DND-41 (cell line): ENCODE data around the gene NPAS2.

Experiments used
- ATAC-seq: fragments of 200-7000 bp; cut with Tn5 transposase; 3 replicates; pipeline ENCODE4 v1.9.1; 2021; ENCODE audit warnings: low read depth; ENCODE audit not compliant: insufficient read depth
- DNase-seq: peaks from one replicate; pipeline ENCODE4 v3.0.0-alpha.2; 2020
- H2AFZ ChIP-seq: 2 replicates; pipeline ENCODE4 v1.6.0; 2012; ENCODE audit warnings: low read depth, low read length
- H3K27ac ChIP-seq: 2 replicates; pipeline ENCODE4 v1.5.1; 2012; ENCODE audit warnings: low read length, inconsistent platforms
- H3K27me3 ChIP-seq: fragments of 200-600 bp; sonication (generic); 2 replicates; pipeline ENCODE4 v1.6.0; 2012; ENCODE audit warnings: low read length, mild to moderate bottlenecking, inconsistent platforms; ENCODE audit not compliant: insufficient read depth, poor library complexity
- H3K36me3 ChIP-seq: 2 replicates; pipeline ENCODE4 v1.5.1; 2012; ENCODE audit warnings: low read length, inconsistent platforms; ENCODE audit not compliant: insufficient read depth
- H3K4me1 ChIP-seq: 2 replicates; pipeline ENCODE4 v1.5.1; 2012; ENCODE audit warnings: mild to moderate bottlenecking, low read length; ENCODE audit not compliant: insufficient read depth
- H3K4me2 ChIP-seq: 2 replicates; pipeline ENCODE4 v1.6.0; 2012; ENCODE audit warnings: mild to moderate bottlenecking, moderate library complexity, low read length, inconsistent platforms; ENCODE audit not compliant: insufficient read depth
- H3K4me3 ChIP-seq, 2 experiments: fragments of 200-600 bp in 1 of 2; shearing (Covaris generic) in 1 of 2; 2 replicates each; pipeline ENCODE4 v1.5.1; 2012 to 2016; ENCODE audit warnings: inconsistent platforms in 2 of 2, low read length in 2 of 2, mild to moderate bottlenecking in 2 of 2, low read depth in 1 of 2, moderate library complexity in 1 of 2
- H3K79me2 ChIP-seq: 2 replicates; pipeline ENCODE4 v1.6.0; 2012; ENCODE audit warnings: low read length, inconsistent platforms; ENCODE audit not compliant: insufficient read depth
- H3K9ac ChIP-seq: 2 replicates; pipeline ENCODE4 v1.6.0; 2012; ENCODE audit warnings: low read depth, mild to moderate bottlenecking, inconsistent platforms, low read length, moderate library complexity
- H3K9me3 ChIP-seq: 2 replicates; pipeline ENCODE4 v1.5.1; 2012; ENCODE audit warnings: low read length, moderate library complexity, mild to moderate bottlenecking, inconsistent platforms; ENCODE audit not compliant: insufficient read depth, severe bottlenecking
- H4K20me1 ChIP-seq: 2 replicates; pipeline ENCODE4 v1.6.0; 2012; ENCODE audit warnings: low read length; ENCODE audit not compliant: insufficient read depth
- EZH2 ChIP-seq: IDR thresholded peaks from 3 replicates; pipeline ENCODE4 v1.6.1; 2012; ENCODE audit warnings: borderline replicate concordance, low read depth, mild to moderate bottlenecking, moderate library complexity, low read length, inconsistent platforms; ENCODE audit not compliant: severe bottlenecking
- TF ChIP-seq, protein P1 (sequence below): IDR thresholded peaks from 2 replicates; pipeline ENCODE4 v1.5.1; 2012; ENCODE audit warnings: borderline replicate concordance, low read length, moderate library complexity, mild to moderate bottlenecking; ENCODE audit not compliant: poor library complexity, severe bottlenecking; ENCODE audit errors: extremely low read depth

Gene NPAS2

GRCh38 chr2:100786297-100786658, 33.7 kb upstream of the NPAS2 start:
- Histone ChIP-seq H3K9ac (no peak overlapping the region), H2AFZ (no peak overlapping the region), H4K20me1 (no peaks in the 10 kb centered on the region), H3K79me2 (no peaks in the 10 kb centered on the region), H3K4me3 (no peak overlapping the region), H3K4me2 (no peak overlapping the region), H3K27me3 (no peaks in the 10 kb centered on the region), H3K36me3 (no peaks in the 10 kb centered on the region), H3K9me3 (no peaks in the 10 kb centered on the region), H3K27ac (no peak overlapping the region), H3K4me1 (no peaks in the 10 kb centered on the region)
- no peak for ATAC-seq
- no peak for DNase-seq
- no peak for TF ChIP-seq EZH2
- TF ChIP-seq, protein P1, sequence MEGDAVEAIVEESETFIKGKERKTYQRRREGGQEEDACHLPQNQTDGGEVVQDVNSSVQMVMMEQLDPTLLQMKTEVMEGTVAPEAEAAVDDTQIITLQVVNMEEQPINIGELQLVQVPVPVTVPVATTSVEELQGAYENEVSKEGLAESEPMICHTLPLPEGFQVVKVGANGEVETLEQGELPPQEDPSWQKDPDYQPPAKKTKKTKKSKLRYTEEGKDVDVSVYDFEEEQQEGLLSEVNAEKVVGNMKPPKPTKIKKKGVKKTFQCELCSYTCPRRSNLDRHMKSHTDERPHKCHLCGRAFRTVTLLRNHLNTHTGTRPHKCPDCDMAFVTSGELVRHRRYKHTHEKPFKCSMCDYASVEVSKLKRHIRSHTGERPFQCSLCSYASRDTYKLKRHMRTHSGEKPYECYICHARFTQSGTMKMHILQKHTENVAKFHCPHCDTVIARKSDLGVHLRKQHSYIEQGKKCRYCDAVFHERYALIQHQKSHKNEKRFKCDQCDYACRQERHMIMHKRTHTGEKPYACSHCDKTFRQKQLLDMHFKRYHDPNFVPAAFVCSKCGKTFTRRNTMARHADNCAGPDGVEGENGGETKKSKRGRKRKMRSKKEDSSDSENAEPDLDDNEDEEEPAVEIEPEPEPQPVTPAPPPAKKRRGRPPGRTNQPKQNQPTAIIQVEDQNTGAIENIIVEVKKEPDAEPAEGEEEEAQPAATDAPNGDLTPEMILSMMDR = no peak

DNA sequence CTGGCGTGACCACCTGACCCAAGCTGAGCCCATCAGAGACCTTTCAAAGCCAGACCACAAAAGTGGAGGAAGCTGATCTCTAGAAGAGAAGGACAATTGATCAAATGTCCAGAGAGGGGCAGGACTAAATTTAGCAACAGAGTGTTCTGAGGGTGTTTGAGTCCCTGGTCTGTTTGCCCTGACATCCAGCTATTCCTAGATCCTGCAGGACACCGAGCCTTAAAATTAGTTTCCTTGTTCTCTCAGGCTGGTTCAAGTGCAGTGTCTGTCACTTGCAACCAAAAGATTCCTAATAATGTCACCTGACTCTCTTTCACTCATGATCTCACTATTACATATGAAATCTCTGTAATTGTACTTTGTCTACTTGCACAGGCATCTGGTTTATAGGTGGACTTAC, 33.0 kb upstream of the NPAS2 start:
- H2AFZ ChIP-seq = no peak overlapping the region
- H4K20me1 ChIP-seq = no peaks in the 10 kb centered on the region
- H3K79me2 ChIP-seq = no peaks in the 10 kb centered on the region
- H3K4me3 ChIP-seq = no peak overlapping the region
- no peak overlapping the region for H3K27ac ChIP-seq
- no peaks in the 10 kb centered on the region for H3K27me3 ChIP-seq
- no peak overlapping the region for H3K4me2 ChIP-seq
- no peak for TF ChIP-seq EZH2
- TF ChIP-seq, protein P1 = no peak
- H3K36me3 ChIP-seq = no peaks in the 10 kb centered on the region
- no peaks in the 10 kb centered on the region for H3K9me3 ChIP-seq
- H3K4me1 ChIP-seq = no peaks in the 10 kb centered on the region
- no peak overlapping the region for H3K9ac ChIP-seq
- ATAC-seq (no peak), DNase-seq (no peak)

DNA sequence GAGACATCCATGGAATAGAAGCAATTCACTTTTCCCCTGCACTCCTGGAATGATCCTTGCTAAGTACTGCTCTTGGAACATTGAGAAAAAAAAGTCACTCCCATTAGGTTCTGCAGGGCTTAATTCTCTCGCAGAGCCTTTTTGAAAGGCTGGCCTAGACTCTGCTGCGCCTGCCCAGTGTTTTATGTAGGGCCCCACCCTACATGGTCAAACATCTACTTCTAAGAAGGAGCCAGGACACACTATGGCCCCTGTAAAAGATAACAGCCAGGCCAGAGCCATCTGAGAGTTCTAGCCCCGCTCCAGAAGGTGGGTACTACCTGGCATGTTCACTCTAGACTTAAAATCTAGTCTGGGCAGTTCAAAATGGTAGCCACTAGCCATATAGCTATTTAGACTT, 30.6 kb upstream of the NPAS2 start:
- Histone ChIP-seq H3K9me3 (no peaks in the 10 kb centered on the region), H3K27ac (no peak overlapping the region), H4K20me1 (no peaks in the 10 kb centered on the region), H3K9ac (no peak overlapping the region), H3K4me2 (no peak overlapping the region), H3K27me3 (no peaks in the 10 kb centered on the region), H3K79me2 (no peaks in the 10 kb centered on the region), H3K4me3 (no peak overlapping the region), H3K36me3 (no peaks in the 10 kb centered on the region), H3K4me1 (no peaks in the 10 kb centered on the region), H2AFZ (no peak overlapping the region)
- TF ChIP-seq EZH2 = no peak
- TF ChIP-seq, protein P1 = no peak
- DNase-seq (no peak), ATAC-seq (no peak)
